Hypothalamus (tissue), 51 donors: Measurements from ENCODE around the gene PTMS.

Experiments used
- DNase-seq, 51 donors: peaks; one replicate each; lab custom pipeline; 2025; lab: John Stamatoyannopoulos, UW

PTMS gene

DNA sequence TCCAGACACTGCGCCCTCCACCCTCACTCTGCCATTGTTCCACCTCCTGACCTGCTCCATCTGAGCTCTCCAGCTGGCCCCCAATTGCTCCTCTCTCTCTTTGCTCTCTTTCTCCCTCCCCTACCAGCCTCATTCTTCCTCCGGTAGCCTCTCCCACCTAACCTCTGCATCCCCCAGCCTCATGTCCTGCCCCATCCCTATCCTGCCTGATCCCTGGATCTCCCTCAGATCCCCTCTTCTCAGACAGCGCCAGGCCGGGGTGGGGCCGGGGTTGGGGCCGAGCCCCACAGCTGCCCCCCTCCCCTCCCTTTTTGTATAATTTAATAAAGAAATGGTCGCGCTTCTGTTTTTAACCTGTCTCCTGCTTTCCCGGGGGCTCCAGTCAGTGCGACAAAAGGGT lies 4.4 kb downstream of the PTMS start:
- no peak for DNase-seq

DNA sequence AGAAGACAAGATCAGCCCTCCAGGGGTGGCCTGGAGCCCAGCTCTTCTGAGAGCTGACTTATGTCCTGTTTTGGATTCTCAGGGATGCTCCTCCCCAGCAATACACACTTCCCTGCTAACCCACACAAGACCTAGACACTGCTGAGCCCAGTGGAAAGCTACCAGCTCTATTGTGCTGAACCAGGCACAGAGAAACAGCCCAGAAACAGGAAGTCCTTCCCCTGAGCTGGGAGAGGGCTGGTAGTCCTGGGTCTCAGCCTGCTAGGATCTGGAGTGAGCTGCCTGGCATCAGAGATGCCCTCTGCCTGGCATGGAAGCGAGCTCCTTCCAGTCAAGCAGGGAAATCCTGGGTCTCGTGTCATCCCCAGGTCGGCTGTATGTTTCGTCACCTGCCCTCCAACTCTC lies 4.9 kb downstream of the PTMS start:
- DNase-seq, result peak in 9 of 51 donors; percentile 3 to 21 (median 13)

DNA sequence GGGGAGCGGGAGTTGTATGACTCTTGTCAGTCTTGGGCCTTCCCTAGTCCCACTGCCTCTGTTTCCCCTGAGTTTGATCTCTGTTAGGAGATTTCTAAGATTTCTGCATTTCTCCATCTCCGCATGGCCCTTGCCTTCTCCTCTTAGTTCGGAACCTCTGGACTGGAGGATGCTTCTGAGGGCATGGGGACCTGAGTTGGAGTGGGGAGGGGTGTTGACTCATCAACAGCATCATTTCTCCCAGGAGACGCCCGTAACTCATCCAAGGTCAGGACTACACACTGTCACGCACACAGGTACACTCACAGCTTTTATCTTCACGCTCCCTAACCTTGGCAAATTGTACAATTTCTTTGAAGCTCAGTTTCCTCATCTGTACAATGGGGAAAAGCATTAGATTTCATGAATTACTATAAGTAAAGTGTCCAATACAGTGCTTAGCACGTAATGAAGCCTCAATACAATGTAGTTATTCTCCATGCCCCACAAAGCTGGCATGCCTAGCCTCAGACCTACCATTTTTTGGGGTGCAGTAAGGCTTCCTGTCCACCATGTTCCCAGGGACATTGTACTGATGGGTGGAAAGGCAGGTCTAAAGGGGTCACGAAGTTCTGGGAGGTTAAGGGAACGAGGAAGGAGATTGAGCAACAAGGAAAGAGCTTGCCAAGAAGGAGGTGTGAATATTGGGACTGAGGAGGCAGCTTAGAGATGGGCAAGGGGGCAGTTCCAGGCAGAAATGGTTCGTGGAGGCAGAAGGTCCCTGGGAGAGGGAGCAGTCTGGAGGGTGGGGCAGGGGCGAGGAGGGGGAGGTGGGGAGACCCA lies 5.6 kb downstream of the PTMS start:
- DNase-seq, result no peak

DNA sequence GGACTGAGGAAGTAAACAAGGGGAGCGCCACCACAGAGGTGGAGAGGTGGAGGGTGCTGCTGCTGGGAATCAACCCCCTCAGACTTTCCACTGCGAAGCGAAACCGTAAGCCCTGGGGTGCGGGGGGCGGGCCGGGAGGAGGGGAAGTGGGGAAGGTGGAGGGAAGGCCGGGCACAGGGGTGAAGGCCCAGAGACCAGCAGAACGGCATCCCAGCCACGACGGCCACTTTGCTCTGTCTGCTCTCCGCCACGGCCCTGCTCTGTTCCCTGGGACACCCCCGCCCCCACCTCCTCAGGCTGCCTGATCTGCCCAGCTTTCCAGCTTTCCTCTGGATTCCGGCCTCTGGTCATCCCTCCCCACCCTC lies 6.2 kb downstream of the PTMS start, which contains the start of gene LAG3:
Gene LAG3 (plus strand): TSS at position 190 of the 365 bp plus-strand sequence. CDS start 333 bp downstream, outside the sequence.
- peak in 1 of 51 donors; percentile 100 for DNase-seq

DNA sequence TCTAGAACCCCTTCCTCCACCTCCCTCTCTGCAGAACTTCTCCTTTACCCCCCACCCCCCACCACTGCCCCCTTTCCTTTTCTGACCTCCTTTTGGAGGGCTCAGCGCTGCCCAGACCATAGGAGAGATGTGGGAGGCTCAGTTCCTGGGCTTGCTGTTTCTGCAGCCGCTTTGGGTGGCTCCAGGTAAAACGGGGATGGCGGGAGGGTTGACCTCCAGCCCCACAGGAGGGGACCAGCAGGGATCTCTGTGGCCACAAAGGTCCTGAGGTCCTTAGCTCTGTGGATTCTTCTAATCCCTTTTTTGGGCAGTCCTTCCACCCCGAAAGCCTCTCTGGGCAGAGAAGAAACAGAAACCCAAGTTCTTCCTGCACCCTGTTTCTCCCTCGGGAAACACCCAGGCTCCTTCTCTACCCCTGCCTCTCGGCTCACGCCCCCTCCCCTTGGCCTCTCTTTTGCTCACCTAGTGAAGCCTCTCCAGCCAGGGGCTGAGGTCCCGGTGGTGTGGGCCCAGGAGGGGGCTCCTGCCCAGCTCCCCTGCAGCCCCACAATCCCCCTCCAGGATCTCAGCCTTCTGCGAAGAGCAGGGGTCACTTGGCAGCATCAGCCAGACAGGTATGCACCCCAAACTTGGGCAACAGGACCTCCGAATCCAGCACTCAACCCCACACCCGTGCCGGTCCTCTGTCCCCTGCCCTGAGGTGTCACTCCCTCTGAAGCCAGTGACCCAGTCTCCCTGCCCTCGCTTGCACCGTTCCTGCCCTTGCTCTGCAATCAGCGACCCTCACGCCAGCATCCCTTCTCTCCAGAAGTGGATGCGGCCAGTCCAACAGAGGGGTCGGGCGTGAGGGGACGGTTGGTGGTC lies 6.8 kb downstream of the PTMS start:
- no peak for DNase-seq

DNA sequence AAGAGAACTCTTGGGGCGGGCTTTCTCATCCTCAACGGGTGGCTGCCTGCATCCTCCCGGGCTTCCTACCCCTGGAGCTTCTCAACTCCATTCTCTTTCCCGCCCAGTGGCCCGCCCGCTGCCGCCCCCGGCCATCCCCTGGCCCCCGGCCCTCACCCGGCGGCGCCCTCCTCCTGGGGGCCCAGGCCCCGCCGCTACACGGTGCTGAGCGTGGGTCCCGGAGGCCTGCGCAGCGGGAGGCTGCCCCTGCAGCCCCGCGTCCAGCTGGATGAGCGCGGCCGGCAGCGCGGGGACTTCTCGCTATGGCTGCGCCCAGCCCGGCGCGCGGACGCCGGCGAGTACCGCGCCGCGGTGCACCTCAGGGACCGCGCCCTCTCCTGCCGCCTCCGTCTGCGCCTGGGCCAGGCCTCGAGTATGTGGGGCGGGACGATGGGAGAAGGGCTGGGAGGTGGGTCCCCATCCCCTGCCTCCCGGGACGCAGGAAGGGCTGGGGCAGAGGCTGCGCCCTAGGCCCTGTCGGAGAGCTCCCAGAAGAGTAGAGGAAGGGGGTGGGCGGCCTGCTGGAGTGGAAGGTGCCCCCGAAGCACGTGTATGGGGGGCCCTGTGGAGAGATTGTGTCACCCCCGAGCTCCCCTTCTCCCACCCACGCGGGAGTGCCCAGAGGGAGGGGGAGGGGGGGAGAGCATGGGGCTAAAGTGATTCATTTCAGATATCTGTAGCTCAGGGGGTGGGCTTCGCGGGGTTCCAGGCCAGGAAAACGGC lies 7.6 kb downstream of the PTMS start:
- DNase-seq, result no peak

DNA sequence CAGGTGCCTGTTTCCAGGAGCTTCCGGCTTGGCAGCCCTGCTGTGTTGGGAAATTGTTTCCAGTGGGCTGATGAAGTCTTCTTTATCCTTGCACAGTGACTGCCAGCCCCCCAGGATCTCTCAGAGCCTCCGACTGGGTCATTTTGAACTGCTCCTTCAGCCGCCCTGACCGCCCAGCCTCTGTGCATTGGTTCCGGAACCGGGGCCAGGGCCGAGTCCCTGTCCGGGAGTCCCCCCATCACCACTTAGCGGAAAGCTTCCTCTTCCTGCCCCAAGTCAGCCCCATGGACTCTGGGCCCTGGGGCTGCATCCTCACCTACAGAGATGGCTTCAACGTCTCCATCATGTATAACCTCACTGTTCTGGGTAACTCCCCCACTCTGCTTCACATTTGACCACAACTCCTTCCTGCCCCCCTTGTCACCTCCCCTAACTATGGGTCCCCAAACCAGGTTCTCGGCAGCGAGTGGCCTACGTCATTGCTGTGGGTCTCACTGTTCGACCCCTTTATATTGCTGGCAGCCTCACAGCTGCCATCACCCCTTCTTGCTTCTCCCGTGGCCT lies 8.4 kb downstream of the PTMS start:
- DNase-seq, result no peak

DNA sequence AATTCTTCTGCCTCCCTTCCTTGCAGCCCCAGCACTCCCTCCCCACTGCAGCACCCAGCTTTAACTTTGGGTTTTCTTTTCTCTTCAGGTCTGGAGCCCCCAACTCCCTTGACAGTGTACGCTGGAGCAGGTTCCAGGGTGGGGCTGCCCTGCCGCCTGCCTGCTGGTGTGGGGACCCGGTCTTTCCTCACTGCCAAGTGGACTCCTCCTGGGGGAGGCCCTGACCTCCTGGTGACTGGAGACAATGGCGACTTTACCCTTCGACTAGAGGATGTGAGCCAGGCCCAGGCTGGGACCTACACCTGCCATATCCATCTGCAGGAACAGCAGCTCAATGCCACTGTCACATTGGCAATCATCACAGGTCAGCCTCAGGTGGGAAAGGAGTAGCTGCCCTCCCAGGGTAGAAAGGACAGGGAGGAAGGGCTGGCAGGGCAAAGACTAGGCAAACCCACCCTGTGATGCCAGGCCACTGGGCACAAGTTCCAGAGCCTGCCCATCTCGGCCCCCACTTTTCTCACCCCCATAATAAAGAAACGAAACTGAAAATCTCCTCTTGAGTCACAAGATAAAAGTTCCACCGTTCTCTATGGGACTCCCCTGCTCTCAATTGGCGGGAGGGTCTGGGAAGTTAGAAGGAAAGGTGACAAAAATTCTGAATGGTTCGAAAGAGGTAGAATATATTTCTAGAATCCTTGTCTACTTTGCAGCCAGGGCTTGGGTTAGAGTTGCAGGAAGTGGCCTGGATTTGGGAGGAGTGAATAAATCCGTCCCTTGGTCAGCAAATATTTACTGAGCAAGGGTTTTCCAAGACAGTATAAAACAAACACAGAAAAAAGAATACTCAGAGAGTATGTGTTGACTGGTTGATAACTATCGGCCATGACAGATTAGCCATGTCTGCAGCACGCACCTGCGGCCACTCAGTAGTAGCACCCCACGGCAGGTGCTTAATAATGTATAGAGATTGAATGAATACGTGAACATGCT lies 9.3 kb downstream of the PTMS start:
- no peak for DNase-seq

DNA sequence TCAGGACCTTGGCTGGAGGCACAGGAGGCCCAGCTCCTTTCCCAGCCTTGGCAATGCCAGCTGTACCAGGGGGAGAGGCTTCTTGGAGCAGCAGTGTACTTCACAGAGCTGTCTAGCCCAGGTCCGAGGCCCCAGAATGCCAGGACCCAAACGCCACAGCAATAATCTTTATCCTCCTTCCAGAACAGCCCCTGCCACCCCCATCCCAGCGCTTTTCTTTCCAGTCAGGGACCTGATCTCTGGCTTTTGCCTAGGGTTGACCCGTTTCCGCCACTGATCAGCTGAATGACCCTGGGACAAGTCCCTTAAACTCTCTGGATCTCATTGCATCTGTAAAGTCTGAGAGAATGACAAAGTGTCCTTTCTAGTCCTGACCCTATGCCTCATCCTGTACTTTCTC lies 11.2 kb downstream of the PTMS start:
- DNase-seq, result no peak

DNA sequence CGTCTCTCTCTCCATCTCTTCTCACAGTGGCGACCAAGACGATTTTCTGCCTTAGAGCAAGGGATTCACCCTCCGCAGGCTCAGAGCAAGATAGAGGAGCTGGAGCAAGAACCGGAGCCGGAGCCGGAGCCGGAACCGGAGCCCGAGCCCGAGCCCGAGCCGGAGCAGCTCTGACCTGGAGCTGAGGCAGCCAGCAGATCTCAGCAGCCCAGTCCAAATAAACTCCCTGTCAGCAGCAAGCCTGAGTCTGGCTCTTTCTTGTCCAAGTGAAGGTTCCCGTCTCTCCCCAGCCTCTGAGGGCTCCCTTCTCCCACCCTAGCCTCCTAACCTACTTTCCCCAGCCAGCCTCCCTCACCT lies 12.0 kb downstream of the PTMS start:
- DNase-seq, result peak in 15 of 51 donors; percentile 14 to 54 (median 27)

DNA sequence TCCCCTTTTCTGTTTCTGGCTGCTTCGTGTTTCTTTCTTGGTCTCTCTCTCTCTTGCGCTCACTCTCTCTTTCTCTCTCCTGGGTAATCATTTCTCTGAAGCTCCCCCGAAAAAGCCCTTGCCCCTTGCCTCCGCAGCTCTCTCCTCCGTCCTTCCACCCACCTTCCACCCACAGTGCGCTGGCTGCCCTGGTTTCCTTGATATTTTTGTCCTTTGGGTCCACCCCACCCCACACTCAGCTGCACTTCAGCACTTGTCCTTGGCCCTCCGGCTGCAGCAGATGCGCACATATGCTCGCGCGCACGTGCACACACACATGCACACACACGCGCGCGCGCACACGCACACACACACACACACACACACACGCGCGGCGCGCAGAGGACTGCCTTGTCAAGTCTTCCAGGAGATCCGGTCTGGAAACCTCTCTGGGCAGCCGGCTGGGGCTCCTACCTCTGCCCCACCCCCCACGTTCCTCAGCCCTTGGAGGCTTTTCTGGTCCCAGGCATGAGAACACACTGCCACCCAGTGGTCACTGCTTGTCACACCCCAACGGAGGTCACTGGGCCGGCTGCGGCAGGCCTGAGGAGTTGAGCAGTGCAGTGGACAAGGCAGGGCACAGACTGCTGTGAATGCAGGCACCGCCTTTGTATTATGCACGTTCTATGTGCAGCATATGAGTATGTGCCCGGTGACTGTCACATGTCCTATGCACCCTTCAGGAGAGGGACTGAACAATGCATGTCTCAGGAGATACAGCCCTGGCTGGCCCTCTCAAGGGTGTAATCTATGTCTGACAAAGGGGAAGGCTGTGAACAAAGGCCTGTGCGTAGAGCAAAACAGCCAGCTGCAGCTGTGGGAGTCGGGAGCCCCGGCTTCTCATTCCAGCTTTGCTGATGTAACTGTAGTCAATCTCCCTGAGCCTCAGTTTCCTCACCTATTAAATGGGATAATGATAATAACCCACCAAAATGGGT lies 12.7 kb downstream of the PTMS start:
- peak in 50 of 51 donors; percentile 41 to 92 (median 83) for DNase-seq

DNA sequence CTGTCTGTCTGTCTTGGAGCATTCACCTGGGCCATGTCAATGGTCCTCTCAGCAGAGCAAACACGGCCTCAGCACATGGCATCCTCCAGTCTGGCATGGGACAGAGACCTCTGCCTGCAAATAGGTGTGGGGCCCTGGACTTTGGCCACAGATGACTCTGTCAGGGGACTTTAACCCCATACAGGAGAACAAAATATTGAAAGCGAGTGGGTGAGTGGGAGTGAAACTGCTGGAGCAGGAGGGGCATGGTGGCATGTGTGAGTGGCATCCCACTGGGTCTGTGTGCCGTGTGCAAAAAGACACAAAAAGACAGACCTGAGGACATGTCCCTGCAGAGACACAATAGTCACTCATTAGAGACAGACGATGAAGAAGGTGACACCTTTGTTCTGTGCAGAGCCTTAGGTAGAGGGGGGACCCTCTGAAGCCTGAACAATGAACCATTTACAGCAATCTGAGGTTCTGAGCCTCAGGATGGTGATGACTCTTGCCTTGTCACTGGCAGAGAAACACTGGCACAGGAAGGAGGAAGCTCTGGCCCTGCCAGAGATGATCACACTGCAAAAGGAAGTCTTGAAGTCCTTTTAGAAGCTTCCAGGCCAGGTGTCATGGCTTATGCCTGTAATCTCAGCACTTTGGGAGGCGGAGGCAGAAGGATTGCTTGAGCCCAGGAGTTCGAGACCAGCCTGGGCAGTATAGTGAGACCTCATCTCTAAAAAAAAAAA lies 13.7 kb downstream of the PTMS start:
- no peak for DNase-seq

DNA sequence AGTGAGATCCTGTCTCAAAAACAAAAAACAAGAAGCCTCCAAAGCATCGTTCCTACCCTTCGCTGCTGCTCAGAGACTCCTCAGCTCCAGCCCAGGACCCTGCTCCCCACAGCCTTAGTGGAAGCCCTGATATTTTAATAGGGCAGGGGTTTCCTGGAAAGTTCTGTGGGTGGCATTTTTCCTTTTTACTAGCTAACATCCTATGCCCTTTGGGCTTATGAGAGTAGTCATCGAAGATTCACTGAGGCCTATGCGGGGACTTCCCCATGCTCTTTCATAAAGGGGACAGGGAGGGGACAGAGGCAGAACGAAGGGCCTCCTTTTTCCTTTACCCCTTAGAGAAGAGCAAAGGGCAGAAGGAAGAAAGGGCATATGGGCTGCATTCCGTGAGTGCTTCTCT lies 14.4 kb downstream of the PTMS start:
- DNase-seq, result no peak

DNA sequence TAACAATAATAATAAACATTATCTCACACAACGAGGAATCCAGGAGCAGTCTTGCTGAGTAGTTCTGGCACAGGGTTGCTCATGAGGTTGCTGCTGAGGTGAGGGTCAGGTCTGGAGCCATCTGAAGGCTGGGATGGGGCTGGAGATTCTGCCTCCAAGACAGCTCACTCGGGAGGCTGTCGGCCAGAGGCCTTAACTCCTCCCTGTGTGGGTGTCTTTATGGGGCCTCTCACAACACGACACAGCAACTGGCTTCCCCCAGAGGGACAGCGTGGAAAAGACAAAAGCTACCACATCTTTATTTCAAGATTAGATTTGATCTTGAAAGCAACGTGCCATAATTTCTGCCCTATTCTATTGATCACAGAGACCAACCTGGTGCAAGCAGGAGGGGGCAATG lies 16.0 kb downstream of the PTMS start:
- no peak for DNase-seq

DNA sequence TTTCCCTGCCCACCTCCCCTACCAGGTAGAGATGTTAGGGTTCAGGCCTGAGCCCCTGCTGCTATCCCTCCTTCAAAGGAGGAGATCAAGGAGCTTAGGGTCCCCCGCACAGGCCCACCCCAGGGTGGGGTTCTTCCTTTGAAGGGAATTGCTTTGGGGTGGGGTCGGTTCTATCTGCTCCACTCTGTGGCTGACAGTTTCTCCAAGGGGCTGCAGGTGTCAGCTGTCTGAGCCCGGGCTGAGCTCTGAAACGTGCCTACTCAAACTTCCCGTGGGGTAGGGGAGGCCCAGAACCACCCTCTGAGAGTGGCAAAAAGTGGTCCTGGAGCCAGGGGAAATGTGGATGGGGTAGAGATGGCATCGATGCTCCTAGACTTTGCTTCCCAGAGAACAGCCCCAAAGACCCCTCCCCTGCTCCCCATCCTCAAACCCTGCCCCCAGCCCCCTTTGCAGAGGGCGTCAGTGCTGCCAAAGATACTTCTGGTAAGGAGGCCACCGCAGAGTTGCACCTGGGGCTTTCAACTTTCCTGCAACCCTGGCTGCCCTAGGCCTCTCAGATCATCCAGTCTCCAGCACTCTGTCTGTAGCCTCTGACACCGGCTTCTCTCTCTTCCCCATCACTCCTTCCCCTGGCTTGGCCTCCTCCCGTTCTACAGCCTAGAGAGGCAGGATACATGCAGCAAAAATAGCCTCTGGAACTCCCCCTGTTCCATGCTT lies 16.8 kb downstream of the PTMS start:
- no peak for DNase-seq

DNA sequence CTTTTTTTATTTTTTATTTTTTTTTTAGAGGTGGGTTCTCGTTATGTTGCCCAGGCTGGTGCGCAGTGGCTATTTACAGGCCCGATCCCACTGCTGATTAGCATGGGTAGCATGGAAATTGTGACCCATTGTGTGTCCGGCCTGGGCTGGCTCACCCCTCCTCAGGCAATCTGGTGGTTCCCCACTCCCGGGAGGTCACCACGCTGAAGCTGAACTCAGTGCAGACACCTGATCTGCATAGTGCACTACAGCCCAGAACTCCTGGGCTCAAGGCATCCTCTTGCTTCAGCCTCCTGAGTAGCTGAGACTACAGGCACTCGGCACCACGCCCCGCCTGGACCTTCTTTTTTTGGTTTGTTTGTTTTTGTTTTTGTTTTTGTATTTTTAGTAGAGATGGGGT lies 17.7 kb downstream of the PTMS start:
- DNase-seq, result no peak

DNA sequence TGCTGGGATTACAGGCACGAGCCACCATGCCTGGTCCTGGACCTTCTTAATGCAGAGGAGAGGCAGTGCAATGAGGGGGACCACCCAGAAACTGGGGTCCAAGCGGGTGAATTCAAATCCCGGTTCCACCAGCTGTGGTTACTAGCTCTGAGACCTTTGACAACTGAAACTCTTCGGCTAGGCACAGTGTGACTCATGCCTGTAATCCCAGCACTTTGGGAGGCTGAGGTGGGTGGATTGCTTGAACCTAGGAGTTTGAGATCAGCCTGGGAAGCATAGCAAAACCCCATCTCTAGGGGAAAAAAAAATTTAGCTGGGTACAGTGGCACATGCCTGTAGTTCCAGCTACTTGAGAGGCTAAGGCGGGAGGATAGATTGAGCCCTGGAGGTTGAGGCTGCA lies 18.1 kb downstream of the PTMS start:
- no peak for DNase-seq
